K562 (cell line): ENCODE data around the gene IMPDH2. TPM values are rescaled to one million over a fixed set of nuclear protein-coding genes. Genes with fewer than 3 reads are reported as not detected.
A peak's percentile ranks its signal among the peaks of the same experiment; 100 is the strongest.

ENCODE experiments used
- E2F1 ChIP-seq: sonication (generic); formaldehyde crosslinking; IDR thresholded peaks from 2 replicates; pipeline ENCODE4 v1.8.1; 2023; ENCODE audit warnings: mild to moderate bottlenecking, missing genetic modification reagents, moderate library complexity
- FOXK2 ChIP-seq, 2 experiments: fragments of 450-650 bp; IDR thresholded peaks in 1 of 2; conservative IDR thresholded peaks in 1 of 2; 2 replicates each; pipeline ENCODE4 v1.6.1; 2016; ENCODE audit warnings: low read depth in 2 of 2, mild to moderate bottlenecking in 1 of 2
- MAX ChIP-seq: sonication (generic); formaldehyde crosslinking; IDR thresholded peaks from 2 replicates; pipeline ENCODE4 v1.9.0; 2022; ENCODE audit warnings: mild to moderate bottlenecking, missing genetic modification reagents
- MAZ ChIP-seq, 2 experiments: fragments of 450-650 bp in 1 of 2; sonication (generic) in 1 of 2; formaldehyde crosslinking; IDR thresholded peaks in 1 of 2; conservative IDR thresholded peaks in 1 of 2; 2 replicates each; pipeline versions ENCODE4 v1.4.0 to v1.5.0; 2020; ENCODE audit warnings: mild to moderate bottlenecking in 1 of 2, missing genetic modification reagents in 1 of 2
- MGA ChIP-seq: fragments of 450-650 bp; IDR thresholded peaks from 2 replicates; pipeline ENCODE4 v1.6.1; 2016; ENCODE audit warnings: mild to moderate bottlenecking, moderate library complexity
- POLR2AphosphoS5 ChIP-seq: IDR thresholded peaks from 2 replicates; pipeline ENCODE4 v1.6.1; 2011; ENCODE audit warnings: mild to moderate bottlenecking, low read depth, low read length, moderate library complexity; ENCODE audit not compliant: control insufficient read depth, insufficient read depth
- TAF1 ChIP-seq: IDR thresholded peaks from 2 replicates; pipeline ENCODE4 v1.6.1; 2011; ENCODE audit warnings: mild to moderate bottlenecking, low read length, moderate library complexity; ENCODE audit not compliant: insufficient read depth, control insufficient read depth, severe bottlenecking; ENCODE audit errors: extremely low read depth
- ZBTB33 ChIP-seq: sonication (generic); formaldehyde crosslinking; IDR thresholded peaks from 2 replicates; pipeline ENCODE4 v1.8.1; 2023; ENCODE audit warnings: mild to moderate bottlenecking, missing genetic modification reagents
- ZNF274 ChIP-seq: IDR thresholded peaks from 2 replicates; pipeline ENCODE4 v1.6.1; 2011; ENCODE audit warnings: low read depth, mild to moderate bottlenecking, low read length, moderate library complexity, borderline replicate concordance
- polyA plus RNA-seq, 8 experiments: library from polyadenylated mRNA; depleted of rRNA in 4 of 8; stranded (reverse) in 5 of 8; unstranded in 3 of 8; fragments of >200 nt; fragmentation: Nextera tagmentation in 2 of 8; fragmentation: Illumina TruSeq in 1 of 8; extraction: Ambion mirVana in 2 of 8; extraction: Trizol in 1 of 8; gene quantifications; 2 replicates each; pipeline versions ENCODE4 v1.2.1 to v1.2.3, GENCODE V29; 2011 to 2014; ENCODE audit warnings: inconsistent platforms in 1 of 8, missing spikeins in 1 of 8
- total RNA-seq, 7 experiments: library from RNA; depleted of rRNA in 6 of 7; stranded (reverse); fragments of >200 nt in 6 of 7; fragmentation: Illumina TruSeq in 2 of 7; extraction: Trizol in 2 of 7; gene quantifications; 2 replicates each; pipeline versions ENCODE4 v1.2.1 to v1.2.3, GENCODE V29; 2011 to 2021; ENCODE audit warnings: low replicate concordance in 1 of 7

IMPDH2 gene
- total and polyA plus RNA-seq, 9 of the 15 experiments (the other 6 are each of a cell fraction or from before 2014, with no cell fraction given) = 318 to 507 (median 366) TPM

- peak; percentile 93 for TF ChIP-seq MGA
- no peak; the same call in 1 of the 2 replicates for TF ChIP-seq ZBTB33 (CRISPR knock-in tag)
- TF ChIP-seq TAF1 = peak; percentile 71
- TF ChIP-seq MAZ (CRISPR knock-in tag; conservative IDR thresholded peaks at IDR 0.05 in 1 of 2, IDR thresholded peaks at IDR 0.05 in 1 of 2) = peak; percentile 72 to 84
- 0 out of 2 replicates have a peak, but pooled peaks have one; percentile 16 for TF ChIP-seq E2F1 (CRISPR knock-in tag)
- no peak for TF ChIP-seq ZNF274
- peak; percentile 94 for TF ChIP-seq MAX (CRISPR knock-in tag)
- TF ChIP-seq FOXK2 (conservative IDR thresholded peaks at IDR 0.05 in 1 of 2, IDR thresholded peaks at IDR 0.05 in 1 of 2; ENCODE audit: low read depth in 2 of 2) = peak; percentile 28 to 68; a peak in 1 of 4 replicates
- TF ChIP-seq POLR2AphosphoS5 = peak; percentile 97
These were observed at the start of gene IMPDH2 (continued) for GRCh38 chr3:49028673-49029562.
